Osteoblast (primary cell): ENCODE data around the gene CITED4. TPM values are rescaled to one million over a fixed set of nuclear protein-coding genes. Genes with fewer than 3 reads are reported as not detected.

Experiments
- DNase-seq: peaks from one replicate; pipeline ENCODE4 v3.0.0; 2011; ENCODE audit warnings: low spot score, mixed read lengths; ENCODE audit not compliant: insufficient read length; ENCODE audit errors: missing footprints
- H2AFZ ChIP-seq: 2 replicates; pipeline ENCODE4 v1.6.0; 2011; ENCODE audit warnings: mild to moderate bottlenecking, low read length
- H3K27ac ChIP-seq: 2 replicates; pipeline ENCODE4 v1.5.1; 2011; ENCODE audit warnings: mild to moderate bottlenecking, low read depth, low read length, moderate library complexity
- H3K27me3 ChIP-seq: 2 replicates; pipeline ENCODE4 v1.6.0; 2012; ENCODE audit warnings: mild to moderate bottlenecking, control low read depth, inconsistent platforms, low read length, moderate library complexity; ENCODE audit not compliant: insufficient read depth
- H3K36me3 ChIP-seq: 2 replicates; pipeline ENCODE4 v1.5.1; 2011; ENCODE audit warnings: mild to moderate bottlenecking, low read length, control low read depth, moderate library complexity; ENCODE audit not compliant: insufficient read depth
- H3K4me1 ChIP-seq: 2 replicates; pipeline ENCODE4 v1.5.1; 2011; ENCODE audit warnings: mild to moderate bottlenecking, low read length, control low read depth, moderate library complexity; ENCODE audit not compliant: insufficient read depth
- H3K4me2 ChIP-seq: 2 replicates; pipeline ENCODE4 v1.6.0; 2011; ENCODE audit warnings: mild to moderate bottlenecking, low read length; ENCODE audit not compliant: insufficient read depth
- H3K4me3 ChIP-seq: fragments of 200-600 bp; sonication (generic); 3 replicates; pipeline ENCODE4 v1.5.1; 2012; ENCODE audit warnings: mild to moderate bottlenecking, low read length, inconsistent platforms; ENCODE audit not compliant: insufficient read depth
- H3K79me2 ChIP-seq: 2 replicates; pipeline ENCODE4 v1.6.0; 2012; ENCODE audit warnings: mild to moderate bottlenecking, low read length, control low read depth, inconsistent platforms; ENCODE audit not compliant: insufficient read depth
- H3K9me3 ChIP-seq: 2 replicates; pipeline ENCODE4 v1.5.1; 2011; ENCODE audit warnings: low read depth, low read length, control low read depth
- H4K20me1 ChIP-seq: 2 replicates; pipeline ENCODE4 v1.6.0; 2012; ENCODE audit warnings: mild to moderate bottlenecking, low read length, control low read depth; ENCODE audit not compliant: insufficient read depth
- total RNA-seq: library from RNA; depleted of rRNA; stranded (reverse); fragments of >200 nt; gene quantifications from 2 replicates; pipeline ENCODE4 v1.2.3, GENCODE V29; 2012
- TF ChIP-seq, protein P1 (sequence below): IDR thresholded peaks from 2 replicates; pipeline ENCODE4 v1.5.1; 2011; ENCODE audit warnings: mild to moderate bottlenecking, low read depth, low read length, moderate library complexity; ENCODE audit errors: extremely low read depth

Gene CITED4
- total RNA-seq, 1 donor = 3.3 TPM

DNA sequence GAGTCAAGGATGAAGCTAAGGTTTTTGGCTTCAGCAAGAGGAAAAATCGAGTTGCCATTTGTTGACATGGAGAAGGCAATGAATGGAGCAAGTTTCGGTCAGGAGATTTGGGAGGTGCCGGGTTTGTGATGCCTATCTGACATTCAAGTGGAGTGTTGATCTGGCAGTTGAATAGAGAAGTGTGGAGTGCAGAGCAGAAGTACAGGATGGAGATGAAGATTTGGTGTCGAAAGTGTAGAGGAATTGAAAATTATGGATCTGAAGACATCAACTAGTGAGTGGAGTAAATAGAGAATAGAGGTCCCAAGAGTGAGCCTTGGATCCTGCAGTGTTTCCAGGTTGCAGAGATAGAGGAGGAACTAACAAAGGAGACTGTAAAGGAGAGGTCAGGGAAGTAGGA lies 25.9 kb downstream of the CITED4 start:
- no peaks in the 10 kb centered on the region for H3K79me2 ChIP-seq
- no peak overlapping the region for H3K4me2 ChIP-seq
- TF ChIP-seq, protein P1, sequence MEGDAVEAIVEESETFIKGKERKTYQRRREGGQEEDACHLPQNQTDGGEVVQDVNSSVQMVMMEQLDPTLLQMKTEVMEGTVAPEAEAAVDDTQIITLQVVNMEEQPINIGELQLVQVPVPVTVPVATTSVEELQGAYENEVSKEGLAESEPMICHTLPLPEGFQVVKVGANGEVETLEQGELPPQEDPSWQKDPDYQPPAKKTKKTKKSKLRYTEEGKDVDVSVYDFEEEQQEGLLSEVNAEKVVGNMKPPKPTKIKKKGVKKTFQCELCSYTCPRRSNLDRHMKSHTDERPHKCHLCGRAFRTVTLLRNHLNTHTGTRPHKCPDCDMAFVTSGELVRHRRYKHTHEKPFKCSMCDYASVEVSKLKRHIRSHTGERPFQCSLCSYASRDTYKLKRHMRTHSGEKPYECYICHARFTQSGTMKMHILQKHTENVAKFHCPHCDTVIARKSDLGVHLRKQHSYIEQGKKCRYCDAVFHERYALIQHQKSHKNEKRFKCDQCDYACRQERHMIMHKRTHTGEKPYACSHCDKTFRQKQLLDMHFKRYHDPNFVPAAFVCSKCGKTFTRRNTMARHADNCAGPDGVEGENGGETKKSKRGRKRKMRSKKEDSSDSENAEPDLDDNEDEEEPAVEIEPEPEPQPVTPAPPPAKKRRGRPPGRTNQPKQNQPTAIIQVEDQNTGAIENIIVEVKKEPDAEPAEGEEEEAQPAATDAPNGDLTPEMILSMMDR = no peak
- H3K27ac ChIP-seq = no peak overlapping the region
- peaks cover 13% of the 10 kb centered on the region for H3K27me3 ChIP-seq
- H3K36me3 ChIP-seq = no peaks in the 10 kb centered on the region
- H3K4me1 ChIP-seq = no peaks in the 10 kb centered on the region
- no peaks in the 10 kb centered on the region for H3K9me3 ChIP-seq
- no peak overlapping the region for H2AFZ ChIP-seq
- no peaks in the 10 kb centered on the region for H4K20me1 ChIP-seq
- DNase-seq = no peak
- H3K4me3 ChIP-seq = no peak overlapping the region

DNA sequence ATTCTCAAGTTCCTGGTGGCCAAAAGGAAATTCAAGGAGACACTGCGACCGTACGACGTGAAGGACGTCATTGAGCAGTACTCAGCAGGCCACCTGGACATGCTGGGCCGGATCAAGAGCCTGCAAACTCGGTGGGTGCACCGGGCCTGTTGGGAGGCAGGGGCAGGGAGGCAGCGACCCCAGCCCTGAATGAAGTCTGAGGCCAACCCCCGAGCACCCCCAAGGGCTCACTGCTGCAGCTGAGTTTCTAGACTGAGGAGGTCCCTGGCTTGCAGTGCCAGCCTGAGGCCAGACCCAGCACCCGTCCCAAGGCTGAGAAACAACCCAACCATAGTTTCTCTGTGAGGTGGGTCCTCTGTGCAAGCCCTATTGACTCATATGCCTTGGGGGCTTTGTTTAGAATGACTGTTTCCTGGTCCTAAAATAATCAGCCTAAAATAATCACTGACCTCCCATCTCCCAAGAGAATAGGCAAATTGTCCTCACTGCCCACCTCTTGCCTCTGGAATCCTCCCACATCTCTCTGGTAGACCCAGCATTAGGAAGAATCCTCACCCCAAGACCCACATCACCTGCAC lies 27.1 kb downstream of the CITED4 start:
- no peak overlapping the region for H2AFZ ChIP-seq
- H3K9me3 ChIP-seq = no peaks in the 10 kb centered on the region
- TF ChIP-seq, protein P1 = no peak
- H3K4me1 ChIP-seq = no peaks in the 10 kb centered on the region
- no peak overlapping the region for H3K27ac ChIP-seq
- no peaks in the 10 kb centered on the region for H3K79me2 ChIP-seq
- H3K36me3 ChIP-seq = no peaks in the 10 kb centered on the region
- H3K4me3 ChIP-seq = no peak overlapping the region
- H4K20me1 ChIP-seq = no peaks in the 10 kb centered on the region
- no peak overlapping the region for H3K4me2 ChIP-seq
- H3K27me3 ChIP-seq = peaks cover 13% of the 10 kb centered on the region
- no peak for DNase-seq

GRCh38 chr1:40833979-40834378 lies 28.2 kb downstream of the CITED4 start:
- H3K4me2 ChIP-seq = no peak overlapping the region
- TF ChIP-seq, protein P1 = no peak
- no peaks in the 10 kb centered on the region for H3K79me2 ChIP-seq
- no peak overlapping the region for H3K27ac ChIP-seq
- peaks cover 13% of the 10 kb centered on the region for H3K27me3 ChIP-seq
- H4K20me1 ChIP-seq = no peaks in the 10 kb centered on the region
- no peaks in the 10 kb centered on the region for H3K9me3 ChIP-seq
- H3K4me3 ChIP-seq = no peak overlapping the region
- H3K36me3 ChIP-seq = no peaks in the 10 kb centered on the region
- no peak overlapping the region for H2AFZ ChIP-seq
- no peak for DNase-seq
- H3K4me1 ChIP-seq = no peaks in the 10 kb centered on the region

GRCh38 chr1:40831001-40831732 lies 31.0 kb downstream of the CITED4 start:
- H3K27me3 ChIP-seq = peaks cover 9% of the 10 kb centered on the region
- no peak overlapping the region for H2AFZ ChIP-seq
- no peak overlapping the region for H3K27ac ChIP-seq
- H3K36me3 ChIP-seq = no peaks in the 10 kb centered on the region
- H3K9me3 ChIP-seq = no peaks in the 10 kb centered on the region
- H3K79me2 ChIP-seq = no peaks in the 10 kb centered on the region
- no peaks in the 10 kb centered on the region for H4K20me1 ChIP-seq
- no peak overlapping the region for H3K4me2 ChIP-seq
- peak; percentile 37 for DNase-seq
- no peak overlapping the region for H3K4me3 ChIP-seq
- no peaks in the 10 kb centered on the region for H3K4me1 ChIP-seq
- TF ChIP-seq, protein P1 = no peak
